Central memory CD8-positive, alpha-beta T cell (primary cell): ENCODE measurements around the gene MAP3K7CL.

Experiments used
- ATAC-seq: fragments of 150-1000 bp; cut with Tn5 transposase; replicated peaks from 2 replicates; pipeline ENCODE4 v1.10.0; 2022; ENCODE audit warnings: mild to moderate bottlenecking, moderate FRiP score, moderate number of reproducible peaks; ENCODE audit not compliant: poor library complexity, severe bottlenecking; ENCODE audit errors: extremely low read depth
- DNase-seq, 2 donors: peaks; one replicate each; pipeline ENCODE4 v3.0.0; 2021; ENCODE audit warnings: low spot score in 2 of 2
- H3K27ac Mint-ChIP-seq: one replicate; pipeline ENCODE4 v1.8.0; 2022; ENCODE audit warnings: low read depth, mild to moderate bottlenecking, moderate library complexity, mixed read lengths
- H3K27me3 Mint-ChIP-seq: one replicate; pipeline ENCODE4 v1.8.0; 2022; ENCODE audit warnings: mixed read lengths
- H3K36me3 Mint-ChIP-seq: one replicate; pipeline ENCODE4 v1.8.0; 2022; ENCODE audit warnings: mild to moderate bottlenecking, moderate library complexity, mixed read lengths; ENCODE audit not compliant: insufficient read depth
- H3K4me1 Mint-ChIP-seq: one replicate; pipeline ENCODE4 v1.8.0; 2022; ENCODE audit warnings: mixed read lengths
- H3K4me3 Mint-ChIP-seq: one replicate; pipeline ENCODE4 v1.8.0; 2022; ENCODE audit warnings: mild to moderate bottlenecking, moderate library complexity, mixed read lengths
- H3K9me3 Mint-ChIP-seq: one replicate; pipeline ENCODE4 v1.8.0; 2022; ENCODE audit warnings: mixed read lengths

The MAP3K7CL gene

DNA sequence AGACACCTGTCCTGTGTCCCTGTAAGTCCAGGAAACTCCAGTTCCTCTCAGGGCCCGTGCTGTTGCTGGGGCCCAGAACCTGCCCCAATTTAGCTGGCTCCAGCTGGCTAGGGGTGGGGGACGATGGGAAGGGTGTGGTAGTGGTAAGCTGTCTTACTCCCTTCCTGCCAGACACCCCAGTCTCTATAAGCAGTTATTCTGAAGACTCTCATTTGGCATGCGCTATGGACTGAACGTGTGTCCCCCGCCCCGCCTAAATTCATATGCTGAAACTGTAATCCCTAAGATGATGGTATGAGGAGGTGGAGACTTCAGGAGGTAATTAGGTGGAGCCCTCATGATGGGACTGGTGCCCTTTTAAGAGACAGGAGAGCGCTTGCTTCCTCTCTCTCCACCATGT, 82.0 kb downstream of the MAP3K7CL start:
- no peaks in the 10 kb centered on the region for H3K9me3 Mint-ChIP-seq
- H3K27me3 Mint-ChIP-seq = peaks cover 5% of the 10 kb centered on the region
- ATAC-seq = no peak
- H3K4me3 Mint-ChIP-seq = no peak overlapping the region
- H3K27ac Mint-ChIP-seq = no peak overlapping the region
- DNase-seq = no peak
- no peaks in the 10 kb centered on the region for H3K4me1 Mint-ChIP-seq
- H3K36me3 Mint-ChIP-seq = no peaks in the 10 kb centered on the region

DNA sequence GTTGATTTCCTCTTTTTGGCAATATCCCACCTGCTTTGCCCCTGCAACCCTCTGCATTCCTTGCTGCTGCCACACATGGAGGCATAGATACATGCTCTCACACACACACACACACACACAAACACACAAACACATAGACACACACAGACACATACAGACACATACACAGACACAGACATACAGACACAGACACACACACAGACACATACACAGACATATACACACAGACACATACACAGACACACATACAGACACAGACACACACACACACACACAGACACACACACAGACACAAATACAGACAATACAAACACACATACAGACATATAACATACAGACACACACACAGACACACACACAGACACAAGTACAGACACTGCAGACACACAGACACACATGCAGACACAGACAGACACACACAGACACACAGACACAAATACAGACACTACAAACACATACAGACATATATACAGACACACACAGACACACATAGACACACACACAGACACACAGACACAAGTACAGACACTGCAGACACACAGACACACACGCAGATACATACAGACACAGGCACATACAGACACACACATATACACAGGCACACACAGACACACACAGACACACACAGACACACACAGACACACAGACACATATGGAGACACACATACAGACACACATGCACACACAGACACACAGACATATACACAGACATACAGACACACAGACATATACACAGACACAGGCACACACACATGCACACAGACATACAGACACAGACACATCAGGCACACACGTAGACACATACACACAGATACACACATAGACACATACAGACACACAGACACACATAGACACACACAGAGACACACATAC, 83.3 kb downstream of the MAP3K7CL start:
- no peaks in the 10 kb centered on the region for H3K4me1 Mint-ChIP-seq
- H3K9me3 Mint-ChIP-seq = no peaks in the 10 kb centered on the region
- no peak overlapping the region for H3K4me3 Mint-ChIP-seq
- H3K27me3 Mint-ChIP-seq = no peaks in the 10 kb centered on the region
- H3K36me3 Mint-ChIP-seq = no peaks in the 10 kb centered on the region
- ATAC-seq = no peak
- H3K27ac Mint-ChIP-seq = no peak overlapping the region
- no peak for DNase-seq

DNA sequence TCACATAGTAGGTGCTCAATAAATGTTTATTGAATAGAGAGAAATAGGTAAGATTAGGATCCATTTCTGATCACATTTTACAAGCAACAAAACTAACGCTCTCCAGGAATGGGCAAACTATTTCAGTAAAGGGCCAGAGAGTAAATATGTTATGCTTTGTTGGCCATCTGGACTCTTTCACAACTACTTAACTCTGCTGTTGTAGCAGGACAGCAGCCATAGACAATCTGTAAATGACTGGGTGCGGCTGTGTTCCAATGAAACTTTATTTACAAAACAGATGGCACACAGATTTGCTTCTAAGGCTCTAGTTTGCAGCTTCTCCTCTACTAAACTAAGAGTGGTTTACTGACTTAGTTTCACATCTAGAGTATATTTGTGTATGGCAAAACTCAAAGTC, 85.3 kb downstream of the MAP3K7CL start:
- ATAC-seq (no peak), DNase-seq (no peak)
- H3K36me3 Mint-ChIP-seq = no peaks in the 10 kb centered on the region
- H3K4me3 Mint-ChIP-seq = no peak overlapping the region
- no peak overlapping the region for H3K27ac Mint-ChIP-seq
- no peaks in the 10 kb centered on the region for H3K9me3 Mint-ChIP-seq
- H3K4me1 Mint-ChIP-seq = no peaks in the 10 kb centered on the region
- no peaks in the 10 kb centered on the region for H3K27me3 Mint-ChIP-seq

DNA sequence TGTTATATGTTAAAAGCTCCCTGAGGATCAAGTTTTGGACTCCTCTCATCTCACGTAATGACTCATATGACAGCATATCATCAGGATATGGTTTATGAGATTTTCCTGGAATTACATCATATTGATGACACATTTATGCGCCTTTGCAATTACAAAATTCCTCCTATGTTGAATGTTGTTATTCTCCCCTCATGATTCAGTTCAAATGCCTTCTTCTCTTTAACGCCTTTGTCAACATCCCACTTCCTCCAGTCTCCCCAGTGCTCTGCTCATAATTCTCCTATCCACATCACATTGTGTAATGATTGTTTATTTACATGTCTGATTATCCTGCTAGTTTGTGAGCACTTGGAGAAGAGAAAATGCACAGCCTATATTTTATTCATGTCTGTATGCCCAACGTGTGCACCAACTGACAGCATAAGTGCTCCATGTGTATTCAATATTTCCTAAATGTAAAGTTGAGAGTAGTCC, 87.4 kb downstream of the MAP3K7CL start:
- ATAC-seq = no peak
- H3K9me3 Mint-ChIP-seq = no peaks in the 10 kb centered on the region
- no peaks in the 10 kb centered on the region for H3K27me3 Mint-ChIP-seq
- no peak for DNase-seq
- no peak overlapping the region for H3K4me3 Mint-ChIP-seq
- H3K27ac Mint-ChIP-seq = no peak overlapping the region
- H3K4me1 Mint-ChIP-seq = no peaks in the 10 kb centered on the region
- no peaks in the 10 kb centered on the region for H3K36me3 Mint-ChIP-seq

DNA sequence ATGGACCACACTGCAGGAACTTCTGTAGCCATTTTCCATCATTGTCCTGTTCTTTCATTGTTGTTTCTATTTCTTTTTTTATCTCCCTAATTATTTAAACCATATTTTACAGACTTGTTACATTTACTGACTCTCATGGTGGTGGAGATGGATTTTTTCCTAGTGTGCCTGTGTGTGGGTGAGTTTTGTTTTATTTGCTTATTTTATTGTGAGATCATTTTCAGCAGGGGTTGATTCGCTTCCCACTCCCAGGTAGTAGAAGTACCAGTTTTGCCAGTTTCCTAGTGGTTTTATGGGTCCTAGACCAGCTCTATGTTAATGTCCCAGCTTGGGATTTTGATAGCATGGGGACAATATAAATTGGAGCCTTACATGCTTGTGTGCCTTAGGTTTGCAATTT, 88.3 kb downstream of the MAP3K7CL start:
- Mint-ChIP-seq H3K27ac (no peak overlapping the region), H3K4me3 (no peak overlapping the region), H3K27me3 (no peaks in the 10 kb centered on the region), H3K9me3 (no peaks in the 10 kb centered on the region), H3K4me1 (no peaks in the 10 kb centered on the region), H3K36me3 (no peaks in the 10 kb centered on the region)
- DNase-seq = no peak
- no peak for ATAC-seq

DNA sequence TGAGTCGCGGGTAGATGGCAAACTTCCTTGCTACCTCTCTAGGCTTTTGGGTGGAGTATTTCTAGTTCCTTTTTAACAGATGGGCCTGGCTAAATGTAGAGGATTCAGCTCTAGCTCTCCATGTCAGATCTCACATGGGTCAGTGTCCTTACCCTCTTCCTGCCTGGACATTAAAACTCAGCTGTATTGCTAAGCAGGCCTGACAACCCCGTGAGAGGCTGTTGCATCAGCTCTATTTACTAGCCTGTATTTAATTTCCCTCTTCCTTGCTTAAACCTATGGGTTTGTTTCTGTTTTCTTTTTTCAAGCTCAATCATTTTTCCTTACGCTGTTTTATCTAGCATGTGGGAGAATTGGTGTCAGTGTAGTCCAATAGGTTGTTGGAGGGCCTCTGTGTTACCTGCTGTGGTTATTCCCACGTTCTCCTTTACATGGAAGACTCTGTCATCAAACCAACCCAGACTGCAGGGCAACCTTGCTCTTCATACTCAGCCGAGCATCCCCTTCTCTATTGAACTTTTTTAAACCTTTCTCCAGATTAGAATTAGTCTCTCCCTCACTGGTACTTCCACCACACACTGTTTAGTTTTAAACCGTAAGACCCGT, 88.8 kb downstream of the MAP3K7CL start:
- DNase-seq (no peak), ATAC-seq (no peak)
- no peak overlapping the region for H3K27ac Mint-ChIP-seq
- no peak overlapping the region for H3K4me3 Mint-ChIP-seq
- H3K27me3 Mint-ChIP-seq = no peaks in the 10 kb centered on the region
- no peaks in the 10 kb centered on the region for H3K9me3 Mint-ChIP-seq
- H3K4me1 Mint-ChIP-seq = no peaks in the 10 kb centered on the region
- no peaks in the 10 kb centered on the region for H3K36me3 Mint-ChIP-seq

GRCh38 chr21:29221253-29221744, 90.9 kb downstream of the MAP3K7CL start:
- ATAC-seq = no peak
- no peak overlapping the region for H3K27ac Mint-ChIP-seq

DNA sequence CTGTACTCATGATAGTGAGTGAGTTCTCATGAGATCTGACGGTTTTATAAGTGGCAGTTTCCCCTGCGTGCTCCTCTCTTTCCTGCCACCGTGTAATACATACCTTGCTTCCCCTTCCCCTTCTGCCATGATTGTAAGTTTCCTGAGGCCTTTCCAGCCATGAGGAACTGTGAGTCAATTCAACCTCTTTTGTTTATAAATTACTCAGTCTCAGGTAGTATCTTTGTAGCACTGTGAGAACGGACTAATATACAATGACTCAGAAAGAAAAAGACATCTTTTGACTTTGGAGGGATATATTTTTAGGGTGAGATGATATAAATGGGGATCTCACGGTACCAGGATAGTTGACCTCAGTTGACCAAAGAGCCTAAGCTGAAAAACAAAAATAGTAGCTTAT, 93.6 kb downstream of the MAP3K7CL start:
- Mint-ChIP-seq H3K4me1 (no peaks in the 10 kb centered on the region), H3K27me3 (peaks cover 19% of the 10 kb centered on the region), H3K27ac (no peak overlapping the region), H3K4me3 (no peak overlapping the region), H3K36me3 (no peaks in the 10 kb centered on the region), H3K9me3 (no peaks in the 10 kb centered on the region)
- ATAC-seq (no peak), DNase-seq (no peak)

More at GRCh38 chr21:29221253-29221744, 90.9 kb downstream of the MAP3K7CL start:
- H3K9me3 Mint-ChIP-seq = no peaks in the 10 kb centered on the region
- H3K36me3 Mint-ChIP-seq = no peaks in the 10 kb centered on the region
- no peaks in the 10 kb centered on the region for H3K4me1 Mint-ChIP-seq
- H3K27me3 Mint-ChIP-seq = peaks cover 6% of the 10 kb centered on the region
- H3K4me3 Mint-ChIP-seq = no peak overlapping the region
- no peak for DNase-seq
